Stimulated activated CD8-positive, alpha-beta memory T cell treated with anti-CD3 and anti-CD28 coated beads, Interleukin-2, amount 100 ng/mL, for 1 hour (primary cell): ENCODE measurements around the gene RNF182.
"Not testable (repeated sequence)": the region's sequence is repeated elsewhere in the genome, so short reads cannot be mapped to it uniquely, and the experiment has no call there.

Experiments used
- DNase-seq, 2 donors: peaks; one replicate each; pipeline ENCODE4 v3.0.0-alpha.2; 2020; ENCODE audit warnings: low read depth in 2 of 2

RNF182 gene

DNA sequence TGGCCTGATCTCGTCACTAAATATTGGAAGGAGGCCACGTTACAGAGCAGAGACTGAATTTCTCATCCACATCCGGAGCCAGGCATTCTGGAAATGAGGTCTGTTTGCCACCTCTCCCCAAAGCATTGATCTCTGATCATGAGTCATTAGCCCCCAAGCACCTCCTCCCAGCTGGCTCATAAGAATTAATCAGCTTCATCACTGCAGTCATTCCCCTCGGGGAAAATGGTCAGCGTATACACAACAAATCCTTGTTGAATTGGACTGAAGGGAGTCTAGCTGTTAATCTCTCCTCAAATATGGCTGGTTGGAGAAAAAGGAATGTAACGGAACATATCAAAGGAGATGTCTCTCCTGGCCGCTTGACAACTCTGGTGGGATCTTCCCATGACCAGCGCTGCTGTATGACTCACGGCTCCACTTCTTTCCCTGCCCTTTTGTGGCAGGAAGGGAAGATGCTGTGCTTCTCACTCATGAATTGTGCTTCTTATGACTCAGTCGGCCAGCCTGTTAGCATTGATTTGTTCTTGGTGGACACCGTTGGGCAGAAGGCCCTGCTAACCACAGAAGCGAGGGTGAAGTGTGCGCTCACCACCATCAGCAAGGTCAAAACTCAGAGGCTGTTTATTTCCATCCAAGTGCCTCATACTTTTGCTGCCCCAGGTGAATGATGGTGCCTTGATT is 76.7 kb downstream of the RNF182 start:
- no peak for DNase-seq

DNA sequence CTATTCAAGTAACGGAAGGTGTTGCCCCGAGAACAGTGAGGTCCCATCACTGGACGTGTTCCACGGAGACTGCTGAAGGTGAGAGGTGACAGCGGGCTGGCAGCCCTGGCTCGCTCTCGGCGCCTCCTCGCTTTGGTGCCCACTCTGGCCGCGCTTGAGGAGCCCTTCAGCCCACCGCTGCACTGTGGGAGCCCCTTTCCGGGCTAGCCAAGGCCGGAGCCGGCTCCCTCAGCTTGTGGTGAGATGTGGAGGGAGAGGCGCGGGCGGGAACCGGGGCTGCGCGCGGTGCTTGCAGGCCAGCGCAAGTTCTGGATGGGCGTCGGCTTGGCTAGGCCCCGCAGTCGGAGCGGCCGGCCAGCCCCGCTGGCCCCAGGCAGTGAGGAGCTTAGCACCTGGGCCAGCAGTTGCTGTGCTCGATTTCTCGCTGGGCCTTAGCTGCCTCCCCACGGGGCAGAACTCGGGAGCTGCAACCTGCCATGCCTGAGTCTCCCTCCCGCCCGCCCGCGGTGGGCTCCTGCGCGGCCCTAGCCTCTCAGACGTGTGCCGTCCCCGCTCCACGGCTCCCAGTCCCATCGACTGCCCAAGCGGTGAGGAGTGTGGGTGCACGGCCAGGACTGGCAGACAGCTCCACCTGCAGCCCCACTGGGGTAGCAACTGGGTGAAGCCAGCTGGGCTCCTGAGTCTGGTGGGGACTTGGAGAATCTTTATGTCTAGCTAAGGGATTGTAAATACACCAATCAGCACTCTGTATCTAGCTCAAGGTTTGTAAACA is 77.6 kb downstream of the RNF182 start:
- DNase-seq = no peak

DNA sequence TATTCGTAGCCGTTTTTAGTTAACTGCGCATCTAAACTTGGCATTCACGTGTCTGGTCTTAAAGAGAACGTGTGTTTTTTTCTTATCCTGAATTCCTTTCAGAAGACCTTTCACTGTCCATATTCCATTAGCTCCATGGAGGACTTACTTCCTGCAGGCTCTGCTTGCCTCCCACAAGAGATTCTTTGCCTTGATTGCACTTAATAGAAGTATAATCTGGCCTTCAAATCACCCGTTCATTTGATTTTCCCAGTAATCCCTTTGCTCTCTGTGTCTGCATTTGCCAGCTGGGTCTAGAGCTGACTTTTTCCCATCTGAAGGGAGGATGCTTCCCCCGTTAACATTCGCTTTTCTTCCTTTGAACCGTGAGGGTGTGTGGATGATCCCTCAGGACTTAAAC is 79.5 kb downstream of the RNF182 start:
- DNase-seq = no peak

DNA sequence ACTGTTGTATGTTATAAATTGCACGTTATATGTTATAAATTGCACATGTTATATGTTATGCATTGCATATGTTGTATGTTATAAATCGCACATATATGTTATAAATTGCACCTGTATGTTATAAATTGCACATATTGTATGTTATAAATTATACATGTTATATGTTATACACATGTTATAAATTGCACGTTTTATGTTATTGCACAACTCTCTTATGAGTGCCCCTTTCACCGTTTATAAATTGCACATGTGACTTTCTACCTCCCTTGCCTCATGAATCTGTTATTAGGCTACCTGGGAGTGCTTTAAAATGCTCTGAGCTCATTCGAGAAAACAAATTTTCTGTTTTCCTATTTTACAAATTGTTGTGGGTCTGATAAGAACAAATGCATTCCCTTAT is 84.1 kb downstream of the RNF182 start:
- DNase-seq = no peak

DNA sequence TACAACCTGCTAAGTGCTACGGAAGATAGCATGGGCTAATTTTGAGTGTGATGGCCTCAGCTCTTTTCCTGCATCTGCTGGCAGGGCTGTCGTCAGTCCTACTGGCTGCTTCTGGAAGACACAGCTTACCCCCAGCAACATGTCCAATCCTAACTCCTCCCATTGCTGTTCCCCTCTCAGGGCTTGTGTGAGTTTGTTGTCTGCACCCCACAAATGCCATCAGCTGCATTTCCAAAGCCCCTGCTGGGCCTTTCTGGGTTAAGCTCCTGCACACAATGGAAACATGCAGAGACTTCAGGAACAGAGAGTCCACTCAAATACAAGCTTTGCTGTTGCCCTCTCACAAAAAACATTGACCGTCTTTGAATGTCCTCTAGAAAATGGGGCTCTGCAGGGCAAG is 84.7 kb downstream of the RNF182 start:
- no peak for DNase-seq

DNA sequence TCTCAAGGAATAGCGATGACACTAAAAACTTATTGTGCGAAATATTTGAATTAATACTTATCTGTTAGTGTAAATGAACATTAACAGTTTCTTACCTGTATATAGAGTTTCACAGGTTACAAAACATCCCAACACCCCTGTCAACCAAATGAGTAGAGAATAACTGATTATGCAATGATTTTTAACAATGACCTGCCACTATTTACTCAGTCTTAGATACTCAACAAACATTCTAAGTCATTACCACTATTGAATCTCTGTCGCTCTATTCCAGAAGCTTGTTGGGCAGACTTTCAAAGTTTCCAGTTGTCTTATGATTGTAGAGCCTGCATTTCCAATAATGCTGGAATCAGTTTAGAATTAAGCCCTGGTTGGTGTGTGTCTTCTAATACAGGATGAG is 85.5 kb downstream of the RNF182 start:
- DNase-seq = no peak

DNA sequence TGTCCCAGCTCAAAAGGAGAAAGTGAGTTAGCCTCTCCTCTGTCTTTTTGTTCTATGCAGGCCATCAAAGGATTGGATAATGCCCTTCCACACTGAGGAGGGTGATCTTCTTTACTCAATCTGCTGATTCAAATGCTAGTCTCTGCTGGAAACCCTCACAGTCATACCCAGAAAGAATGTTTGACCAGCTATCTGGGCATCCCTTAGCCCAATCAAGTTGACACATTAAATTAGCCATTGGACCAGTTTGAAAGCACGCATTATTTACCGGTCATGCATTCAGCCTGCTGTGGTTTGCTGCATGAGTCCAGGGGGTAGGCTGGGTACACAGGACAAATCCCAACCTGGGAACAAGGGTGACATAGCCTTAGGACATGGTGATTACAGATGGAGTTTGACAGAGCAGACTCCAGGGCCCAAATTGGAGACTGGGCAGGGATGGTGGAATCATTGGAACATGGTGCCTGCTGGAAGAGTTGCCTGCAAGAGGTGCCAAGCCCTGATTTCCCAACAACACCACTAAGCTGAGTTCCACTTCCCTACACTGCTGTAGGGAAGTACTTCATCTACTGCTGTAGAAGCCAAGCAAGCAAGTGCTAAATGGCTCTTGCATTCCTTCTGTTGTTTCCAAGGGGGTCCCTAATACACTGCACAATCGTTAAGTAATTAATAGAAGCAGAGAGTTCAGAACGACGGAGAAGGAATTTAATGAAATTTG is 87.7 kb downstream of the RNF182 start:
- DNase-seq = no peak

DNA sequence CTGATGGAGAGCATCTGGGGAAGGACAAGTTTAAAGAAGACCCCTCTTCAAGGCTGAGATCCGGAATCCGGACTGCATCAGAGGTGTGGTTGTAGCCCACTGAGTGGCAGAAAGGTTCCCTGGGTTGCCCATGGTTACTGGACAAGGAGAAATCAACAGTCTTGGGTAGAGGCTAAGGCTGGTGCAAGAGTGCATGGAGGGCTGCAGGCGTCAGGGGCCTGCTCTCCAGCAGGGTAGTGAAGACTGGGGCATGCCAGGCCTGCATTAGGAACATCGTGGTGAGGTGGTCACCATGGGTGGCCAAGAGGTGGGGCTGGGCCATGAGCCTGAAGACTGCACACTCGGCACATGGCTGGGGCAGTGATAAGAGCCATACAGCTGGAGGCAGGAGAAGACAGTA is 91.2 kb downstream of the RNF182 start:
- DNase-seq = no peak

DNA sequence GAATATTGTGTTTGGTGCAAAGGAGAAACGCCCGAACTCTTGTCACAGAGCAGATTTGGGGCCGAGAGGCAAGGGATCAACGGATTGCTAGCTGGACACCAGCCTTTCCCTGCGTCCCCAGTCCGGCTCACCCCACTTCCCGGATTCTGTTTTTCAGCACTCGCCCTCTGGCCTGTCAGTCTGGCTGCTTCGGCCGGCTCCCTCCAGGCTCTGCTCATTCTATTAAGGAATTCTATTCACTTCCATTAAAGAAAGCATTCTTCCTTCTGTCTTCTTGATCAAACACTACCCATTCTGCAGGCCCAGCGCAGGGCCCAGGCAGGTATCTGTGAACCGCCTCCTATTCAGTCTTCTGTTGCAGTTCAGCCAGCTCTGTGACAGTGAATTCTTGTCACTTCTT is 91.7 kb downstream of the RNF182 start:
- DNase-seq = no peak

DNA sequence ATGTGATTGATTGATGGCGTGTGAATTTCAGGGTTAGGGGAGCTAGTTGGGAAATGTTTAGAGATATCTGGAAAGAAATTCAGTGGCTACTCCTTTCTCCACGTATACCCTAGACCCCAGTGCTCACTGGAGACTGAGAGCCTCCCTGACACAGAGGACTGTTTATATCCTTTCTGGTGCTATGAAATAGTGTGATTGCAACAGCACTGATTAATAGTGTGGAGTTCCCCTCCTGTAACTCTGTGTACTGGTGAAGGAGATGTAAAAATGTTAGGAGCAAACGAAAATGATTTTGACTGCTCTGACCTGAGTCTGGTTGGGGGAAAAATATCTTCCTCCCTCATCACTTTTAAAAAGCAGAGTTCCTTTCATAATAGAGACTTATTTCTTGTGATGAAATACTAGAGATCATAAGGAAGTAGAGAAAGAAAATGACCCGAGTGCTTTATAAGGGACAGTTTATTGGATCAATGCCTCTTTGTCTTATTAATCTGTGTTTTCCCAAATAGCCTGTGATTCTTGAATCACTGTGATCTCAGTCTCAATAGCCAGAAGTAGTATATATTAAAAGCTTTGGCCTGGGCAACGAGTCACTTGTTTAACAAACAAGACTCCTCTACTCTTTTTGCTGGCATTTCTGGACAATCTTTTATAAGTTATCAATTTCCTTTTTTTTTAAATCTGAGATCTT is 92.3 kb downstream of the RNF182 start:
- DNase-seq = no peak

DNA sequence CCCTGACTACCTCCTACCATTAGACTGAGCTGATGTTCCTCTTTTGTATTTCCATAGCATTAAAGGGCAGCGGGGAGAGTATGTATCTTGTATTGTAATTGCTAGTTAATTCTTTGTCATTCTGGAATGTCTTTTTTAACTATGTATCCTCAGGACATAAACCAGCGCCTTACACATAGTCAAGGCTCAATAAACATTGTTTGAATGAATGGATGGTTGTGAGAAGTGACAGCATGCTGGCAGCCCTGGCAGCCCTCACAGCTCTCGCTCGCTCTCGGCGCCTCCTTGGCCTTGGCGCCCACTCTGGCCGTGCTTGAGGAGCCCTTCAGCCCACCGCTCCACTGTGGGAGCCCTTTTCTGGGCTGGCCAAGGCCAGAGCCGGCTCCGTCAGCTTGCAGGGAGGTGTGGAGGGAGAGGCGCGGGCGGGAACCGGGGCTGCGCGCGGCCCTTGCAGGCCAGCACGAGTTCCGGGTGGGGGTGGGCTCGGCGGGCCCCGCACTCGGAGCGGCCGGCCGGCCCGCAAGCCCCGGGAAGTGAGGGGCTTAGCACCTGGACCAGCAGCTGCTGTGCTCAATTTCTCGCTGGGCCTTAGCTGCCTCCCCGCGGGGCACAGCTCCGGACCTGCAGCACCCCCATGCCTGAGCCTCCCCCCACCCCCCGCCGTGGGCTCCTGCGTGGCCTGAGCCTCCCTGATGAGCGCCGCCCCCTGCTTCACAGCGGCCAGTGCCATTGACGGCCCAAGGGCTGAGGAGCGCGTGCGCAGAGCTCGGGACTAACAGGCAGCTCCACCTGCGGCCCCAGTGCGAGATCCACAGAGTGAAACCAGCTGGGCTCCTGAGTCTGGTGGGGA is 93.1 kb downstream of the RNF182 start:
- DNase-seq = no peak

DNA sequence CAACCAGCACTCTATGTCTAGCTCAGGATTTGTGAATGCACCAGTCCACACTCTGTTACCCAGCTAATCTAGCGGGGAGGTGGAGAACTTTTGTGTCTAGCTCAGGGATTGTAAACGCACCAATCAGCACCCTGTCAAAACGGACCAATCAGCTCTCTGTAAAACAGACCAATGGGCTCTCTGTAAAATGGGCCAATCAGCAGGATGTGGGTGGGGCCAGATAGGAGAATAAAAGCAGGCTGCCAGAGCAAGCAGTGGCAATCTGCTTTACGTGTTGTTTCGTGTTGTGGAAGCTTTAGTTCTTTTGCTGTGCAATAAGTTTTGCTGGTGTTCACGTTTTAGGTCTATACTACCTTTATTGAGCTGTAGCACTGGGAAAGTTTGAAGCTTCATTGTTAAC is 93.8 kb downstream of the RNF182 start:
- not testable (repeated sequence) for DNase-seq

DNA sequence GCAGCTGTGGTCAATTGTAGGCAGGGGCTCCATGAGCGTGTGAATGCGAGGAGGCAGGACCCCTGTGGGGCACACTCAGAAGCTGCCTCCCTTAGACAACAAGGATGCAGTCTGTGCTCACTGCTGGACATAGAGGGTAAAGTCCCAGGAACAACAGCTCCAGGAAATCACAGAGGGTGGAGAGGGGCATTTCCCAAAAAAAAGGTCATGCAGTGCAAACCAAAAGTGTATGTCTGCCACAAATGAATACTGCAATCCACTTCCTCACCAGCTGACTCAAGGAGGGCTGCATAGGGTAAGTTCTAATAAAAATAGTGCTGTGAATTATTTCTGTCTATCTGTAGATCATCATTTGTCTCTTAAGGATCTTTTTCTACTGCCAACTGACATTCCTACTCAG is 95.8 kb downstream of the RNF182 start:
- no peak for DNase-seq

DNA sequence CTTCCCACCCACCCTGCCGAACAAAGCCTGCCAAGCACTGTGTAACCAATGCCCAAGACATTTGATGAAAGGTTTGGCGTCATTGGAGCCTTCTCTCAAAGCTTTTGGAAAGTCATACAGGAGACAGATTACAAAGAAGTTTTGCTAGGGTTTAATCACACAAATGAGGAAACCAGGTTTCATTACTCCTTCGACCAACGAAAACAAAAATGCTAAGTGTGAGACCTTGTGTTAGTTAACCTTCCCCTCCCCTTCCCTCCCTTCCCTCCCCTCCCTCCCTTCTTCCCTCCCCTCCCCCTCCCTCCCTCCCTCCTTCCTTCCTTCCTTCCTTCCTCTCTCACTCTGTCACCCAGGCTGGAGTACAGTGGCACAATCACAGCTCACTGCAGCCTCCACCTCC is 96.7 kb downstream of the RNF182 start:
- no peak for DNase-seq

DNA sequence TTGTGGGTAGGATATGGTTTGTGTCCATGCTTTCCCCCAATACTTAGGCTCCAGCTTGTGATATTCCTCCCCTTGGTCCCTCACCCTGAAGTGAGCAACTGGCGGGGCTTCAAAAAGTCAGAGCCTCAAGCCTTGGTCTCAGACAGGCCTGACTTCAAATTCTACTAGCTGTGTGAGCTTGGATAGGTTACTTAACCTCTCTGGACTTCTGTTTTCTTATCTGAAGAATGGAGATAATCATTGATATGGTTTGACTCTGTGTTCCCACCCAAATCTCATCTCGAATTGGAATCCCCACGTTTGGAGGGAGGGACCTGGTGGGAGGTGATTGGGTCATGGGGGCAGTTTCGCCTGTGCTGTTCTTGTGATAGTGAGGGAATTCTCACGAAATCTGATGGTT is 97.9 kb downstream of the RNF182 start:
- DNase-seq = no peak

DNA sequence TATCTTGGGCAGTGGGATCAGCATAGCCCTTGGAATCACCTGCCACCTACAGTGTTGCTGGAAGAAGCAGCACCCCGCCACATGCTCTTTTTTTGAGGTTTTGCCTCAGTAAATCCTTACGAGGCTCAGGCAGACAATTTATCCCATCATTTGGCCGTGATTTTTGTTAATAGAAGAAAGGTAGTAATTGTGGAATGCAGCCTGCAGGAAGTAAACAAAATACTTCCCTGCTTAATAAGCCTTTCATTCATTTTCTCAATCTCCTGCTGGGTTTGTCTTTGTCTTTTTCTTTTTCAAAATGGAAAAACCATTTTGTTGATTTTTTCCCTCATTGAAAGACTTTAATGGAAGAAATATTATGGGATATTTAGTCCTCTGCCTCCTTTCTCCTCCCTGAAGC is 99.1 kb downstream of the RNF182 start:
- no peak for DNase-seq

DNA sequence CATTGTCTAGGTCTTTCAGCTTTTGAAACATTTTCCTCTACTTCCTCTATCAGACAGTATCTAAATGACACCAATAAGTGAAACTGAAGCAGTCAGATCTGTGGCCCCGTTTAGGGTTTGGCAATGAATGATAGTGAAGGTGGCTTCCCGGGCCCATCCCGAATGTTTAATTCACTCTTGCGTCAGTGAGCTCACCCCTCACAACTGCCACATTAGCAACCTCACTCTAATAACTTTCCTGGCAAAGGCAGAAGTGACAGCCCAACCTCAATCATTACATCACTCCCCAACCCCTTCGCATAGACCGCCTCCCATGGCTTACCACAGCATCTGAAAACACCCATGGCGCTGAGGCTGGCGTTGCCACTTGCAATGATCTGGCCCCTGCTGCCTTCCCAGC is 100.4 kb downstream of the RNF182 start:
- DNase-seq = no peak

DNA sequence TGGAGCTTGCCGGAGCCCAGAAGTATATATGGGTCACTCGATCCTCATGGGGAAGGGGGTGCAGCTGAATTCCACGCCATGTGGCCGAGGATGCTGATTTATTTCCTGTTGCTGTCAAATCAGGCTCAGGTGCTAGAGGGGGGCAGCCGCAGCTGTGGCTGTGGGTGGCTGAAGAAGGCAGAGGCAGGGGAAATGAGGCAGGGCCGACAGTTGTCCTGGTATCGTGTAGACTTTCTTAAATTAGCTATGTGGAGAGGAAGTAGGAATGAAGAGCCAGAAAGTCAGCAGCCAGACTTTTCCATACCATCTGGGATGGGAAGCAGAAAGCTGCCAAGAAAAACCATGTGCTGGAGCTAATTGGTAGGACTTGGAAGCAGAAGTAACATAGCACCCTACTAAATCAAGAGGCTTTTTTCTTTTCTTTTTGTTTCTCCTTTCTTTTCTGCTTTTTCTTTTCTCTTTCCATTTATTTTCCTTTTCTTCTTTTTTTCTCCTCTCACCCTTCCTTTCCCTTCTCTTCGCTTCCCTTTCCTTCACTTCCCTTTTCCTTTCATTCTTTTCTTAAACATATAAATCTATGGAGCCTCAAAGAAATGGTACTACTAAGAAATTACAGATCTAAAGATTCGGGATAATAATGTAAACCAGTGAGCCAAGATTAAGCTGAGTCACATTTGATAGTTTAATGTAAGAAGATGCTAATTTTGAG is 102.2 kb downstream of the RNF182 start:
- DNase-seq = no peak

DNA sequence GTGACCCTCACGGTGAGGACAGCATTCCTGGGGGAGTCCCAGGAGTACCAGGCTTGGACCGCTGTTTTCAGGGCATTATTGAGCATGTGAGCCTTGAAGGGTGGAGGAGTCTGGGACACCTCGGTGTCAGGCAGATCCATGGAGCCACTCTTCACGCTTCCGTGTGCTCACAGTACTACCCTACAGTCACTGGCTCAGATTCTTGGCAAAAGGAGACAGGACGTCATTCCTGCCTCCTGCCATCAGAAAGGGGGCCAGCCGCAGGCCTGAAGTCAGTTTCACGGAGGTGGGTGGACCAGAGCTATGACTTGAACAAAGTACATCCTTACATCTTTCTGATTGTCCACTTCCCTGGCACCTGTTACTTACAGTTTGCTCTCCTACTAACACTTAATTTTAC is 103.9 kb downstream of the RNF182 start:
- no peak for DNase-seq

DNA sequence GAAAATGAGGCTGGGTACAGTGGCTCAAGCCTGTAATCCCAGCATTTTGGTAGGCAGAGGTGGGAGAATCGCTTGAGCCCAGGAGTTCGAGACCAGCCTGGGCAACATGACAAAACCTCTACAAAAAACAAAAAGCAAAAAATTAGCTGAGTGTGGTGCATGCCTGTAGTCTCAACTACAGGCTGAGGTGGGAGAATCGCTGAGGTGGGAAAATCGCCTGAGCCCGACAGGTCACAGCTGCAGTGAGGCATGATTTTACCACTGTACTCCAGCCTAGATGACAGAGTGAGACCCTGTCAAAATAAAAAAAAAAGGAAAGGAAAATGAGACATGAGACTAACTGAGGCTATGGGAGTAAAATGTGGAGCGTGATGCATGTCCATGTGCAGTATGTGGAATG is 104.9 kb downstream of the RNF182 start:
- DNase-seq = no peak
